ENCODE data around the gene CPNE7. TPM values are rescaled to one million over a fixed set of nuclear protein-coding genes. Genes with fewer than 3 reads are reported as not detected.
"Not testable (repeated sequence)": the region's sequence is repeated elsewhere in the genome, so short reads cannot be mapped to it uniquely, and the experiment has no call there.

Gene CPNE7
- total and polyA plus RNA-seq, 2 of the 13 experiments (the other 11 are each of a cell fraction or from before 2014, with no cell fraction given), result 0.59 TPM; not detected in 1

GRCh38 chr16:89633064-89633631 lies 57.6 kb downstream of the CPNE7 start:
- H3K36me3 ChIP-seq (replicated peaks in 1 of 2; ENCODE audit: control insufficient read depth in 1 of 2, insufficient read depth in 2 of 2, low read length in 2 of 2), result no peaks in the 10 kb centered on the region
- no peaks in the 10 kb centered on the region for H3K9me3 ChIP-seq (ENCODE audit: low read length)
- H2AFZ ChIP-seq (ENCODE audit: low read length), result no peak overlapping the region
- H3K4me2 ChIP-seq (ENCODE audit: low read depth, low read length), result no peak overlapping the region
- no TSS peak for BruUV-seq (replicated peaks)
- H3K4me3 ChIP-seq (replicated peaks in 1 of 3; ENCODE audit: insufficient read depth in 1 of 3, low read depth in 2 of 3, low read length in 3 of 3), result no peak overlapping the region
- no peak overlapping the region for H3K9ac ChIP-seq (ENCODE audit: insufficient read depth, low read depth, low read length)
- no peak for FAIRE-seq
- in situ Hi-C loops (cut with HindIII; ENCODE audit: extremely low pct_ligation_motif_present, low pct_unique_long_range_greater_than_20kb), result no loop called here
- peaks cover 45% of the 10 kb centered on the region for H3K4me1 ChIP-seq (ENCODE audit: insufficient read depth, low read length)
- TF ChIP-seq ZNF615 (CRISPR knock-in tag; IDR thresholded peaks at IDR 0.05; ENCODE audit: borderline replicate concordance) (no peak), HNRNPL (IDR thresholded peaks at IDR 0.05; ENCODE audit: low read depth, low read length) (peak; percentile 62; the same call in 1 of the 2 replicates)
- no peaks in the 10 kb centered on the region for H3K79me2 ChIP-seq (ENCODE audit: insufficient read depth, low read length)
- CTCF ChIA-PET (ENCODE audit: low intra/inter-chr PET ratio, low total read pairs), result no interaction called here
- H4K20me1 ChIP-seq (ENCODE audit: insufficient read depth, low read length), result no peaks in the 10 kb centered on the region
- DNase-seq (ENCODE audit: low spot score), result no peak
- no peaks in the 10 kb centered on the region for H3K27me3 ChIP-seq (ENCODE audit: control insufficient read depth in 1 of 2, insufficient read depth in 2 of 2, low read length in 2 of 2)
- POLR2A ChIA-PET, result no interaction called here
- ATAC-seq, result no peak
- intact Hi-C loops (cut with micrococcal nuclease; ENCODE audit: unreplicated experiment), result no loop called here
- H3K27ac ChIP-seq (ENCODE audit: extremely low read length, insufficient read depth, low read length), result no peak overlapping the region
- 87% methylated on average over 15 of the region's 19 CpGs for WGBS (ENCODE audit: low lambda C conversion rate)

- DNase-seq (ENCODE audit: low spot score); H2AFZ ChIP-seq (ENCODE audit: low read length); in situ Hi-C loops (cut with HindIII; ENCODE audit: extremely low pct_ligation_motif_present, low pct_unique_long_range_greater_than_20kb); H3K79me2 ChIP-seq (ENCODE audit: insufficient read depth, low read length); BruUV-seq (replicated peaks); FAIRE-seq; H4K20me1 ChIP-seq (ENCODE audit: insufficient read depth, low read length); intact Hi-C loops (cut with micrococcal nuclease; ENCODE audit: unreplicated experiment); H3K4me2 ChIP-seq (ENCODE audit: low read depth, low read length); H3K36me3 ChIP-seq (replicated peaks in 1 of 2; ENCODE audit: control insufficient read depth in 1 of 2, insufficient read depth in 2 of 2, low read length in 2 of 2); CTCF ChIA-PET (ENCODE audit: low intra/inter-chr PET ratio, low total read pairs); H3K4me3 ChIP-seq (replicated peaks in 1 of 3; ENCODE audit: insufficient read depth in 1 of 3, low read depth in 2 of 3, low read length in 3 of 3); H3K27me3 ChIP-seq (ENCODE audit: control insufficient read depth in 1 of 2, insufficient read depth in 2 of 2, low read length in 2 of 2); H3K9me3 ChIP-seq (ENCODE audit: low read length); POLR2A ChIA-PET; H3K9ac ChIP-seq (ENCODE audit: insufficient read depth, low read depth, low read length); H3K27ac ChIP-seq (ENCODE audit: extremely low read length, insufficient read depth, low read length); ATAC-seq: not testable (repeated sequence)
- TF ChIP-seq HNRNPK (IDR thresholded peaks at IDR 0.05; ENCODE audit: low read depth, low read length, poor library complexity, severe bottlenecking) (peak; percentile 100), PCBP2 (optimal IDR thresholded peaks at IDR 0.05; ENCODE audit: low read depth, low read length, poor library complexity, severe bottlenecking) (peak; percentile 92), PCBP1 (IDR thresholded peaks at IDR 0.05; ENCODE audit: borderline replicate concordance, low read depth, low read length) (peak; percentile 97; the same call in 1 of the 2 replicates), ZNF512 (CRISPR knock-in tag; IDR thresholded peaks at IDR 0.05) (peak; percentile 95)
- H3K4me1 ChIP-seq (ENCODE audit: insufficient read depth, low read length), result peaks cover 38% of the 10 kb centered on the region
- WGBS (ENCODE audit: low lambda C conversion rate), result 59% methylated on average over 2 of the region's 2 CpGs
Observed at GRCh38 chr16:89634463-89635385, 59.2 kb downstream of the CPNE7 start.

Measured in HepG2 (cell line).